Karpas-422 (cell line): Measurements from ENCODE around the gene ZNF384. TPM values are rescaled to one million over a fixed set of nuclear protein-coding genes. Genes with fewer than 3 reads are reported as not detected.

Experiments used
- DNase-seq: peaks from one replicate; pipeline ENCODE4 v3.0.0-alpha.2; 2015
- H2AFZ ChIP-seq: fragments of 200-600 bp; sonication (generic); 2 replicates; pipeline ENCODE4 v1.6.1; 2014; ENCODE audit warnings: antibody characterized with exemption, low read length, mixed read lengths
- H3K27ac ChIP-seq: fragments of 200-600 bp; sonication (generic); 2 replicates; pipeline ENCODE4 v1.5.1; 2014; ENCODE audit warnings: mild to moderate bottlenecking, low read length, moderate library complexity
- H3K27me3 ChIP-seq: fragments of 200-600 bp; sonication (generic); 2 replicates; pipeline ENCODE4 v1.6.1; 2014; ENCODE audit warnings: low read length, mixed read lengths
- H3K36me3 ChIP-seq: fragments of 200-600 bp; sonication (generic); 2 replicates; pipeline ENCODE4 v1.6.1; 2014; ENCODE audit warnings: low read length, mixed read lengths; ENCODE audit not compliant: insufficient read depth
- H3K4me1 ChIP-seq: fragments of 200-600 bp; sonication (generic); 2 replicates; pipeline ENCODE4 v1.6.1; 2014; ENCODE audit warnings: mild to moderate bottlenecking, low read length, mixed read lengths
- H3K4me2 ChIP-seq: fragments of 200-600 bp; sonication (generic); 2 replicates; pipeline ENCODE4 v1.6.1; 2014; ENCODE audit warnings: low read length, low read depth, mild to moderate bottlenecking; ENCODE audit not compliant: poor library complexity, severe bottlenecking
- H3K4me3 ChIP-seq: fragments of 200-600 bp; sonication (generic); 2 replicates; pipeline ENCODE4 v1.5.1; 2014; ENCODE audit warnings: mild to moderate bottlenecking, antibody characterized with exemption, low read length, mixed read lengths
- H3K79me2 ChIP-seq: fragments of 200-600 bp; sonication (generic); 2 replicates; pipeline ENCODE4 v1.6.1; 2014; ENCODE audit warnings: mild to moderate bottlenecking, low read length, mixed read lengths
- H3K9ac ChIP-seq: fragments of 200-600 bp; sonication (generic); 2 replicates; pipeline ENCODE4 v1.6.0; 2014; ENCODE audit warnings: low read length
- H3K9me2 ChIP-seq: fragments of 200-600 bp; sonication (generic), shearing (Covaris generic); replicated peaks from 2 replicates; pipeline ENCODE4 v1.6.0; 2014; ENCODE audit warnings: mild to moderate bottlenecking, low read length, moderate library complexity; ENCODE audit not compliant: insufficient read depth
- H3K9me3 ChIP-seq: fragments of 300-700, 200-600 bp; sonication (generic); 2 replicates; pipeline ENCODE4 v1.6.1; 2014; ENCODE audit warnings: low read length, mixed read lengths
- H4K20me1 ChIP-seq: fragments of 200-600 bp; sonication (generic); 2 replicates; pipeline ENCODE4 v1.6.1; 2014; ENCODE audit warnings: mild to moderate bottlenecking, antibody characterized with exemption, low read length, low read depth; ENCODE audit not compliant: insufficient read depth
- total RNA-seq: library from RNA; depleted of rRNA; stranded (reverse); fragments of >200 nt; shearing (Covaris generic); gene quantifications from 2 replicates; pipeline ENCODE4 v1.2.3, GENCODE V29; 2014; ENCODE audit warnings: low replicate concordance

The ZNF384 gene
- total RNA-seq, 1 experiment from 2014 or later = 35.5 TPM

DNA sequence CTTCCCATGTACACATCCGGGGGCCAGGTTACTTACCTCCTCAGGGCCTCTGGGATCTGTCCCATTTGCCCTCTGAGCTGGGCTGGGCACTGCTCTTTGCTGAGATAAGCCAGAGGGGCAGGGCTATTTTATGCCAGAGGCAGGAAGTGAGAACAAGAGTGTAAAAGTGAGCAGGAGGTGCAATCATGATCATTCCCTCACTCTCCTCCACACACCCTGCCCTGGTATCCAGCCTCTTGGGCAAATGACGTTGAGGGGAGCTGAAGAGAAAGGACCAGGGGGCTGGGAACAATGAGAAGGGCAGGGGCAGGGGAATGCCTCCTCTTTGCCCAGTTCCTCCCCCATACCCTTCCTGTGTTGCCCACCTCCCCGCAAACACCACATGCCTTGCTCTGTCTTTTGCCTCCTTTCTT, 57.6 kb downstream of the ZNF384 start:
- H3K9ac ChIP-seq = peak overlapping the region; percentile 80
- H3K27me3 ChIP-seq = no peaks in the 10 kb centered on the region
- peak overlapping the region; percentile 8; the same call in 1 of the 2 replicates for H2AFZ ChIP-seq
- no peaks in the 10 kb centered on the region for H3K9me3 ChIP-seq
- no peaks in the 10 kb centered on the region for H3K9me2 ChIP-seq
- peak overlapping the region; percentile 85 for H3K27ac ChIP-seq
- peaks cover 69% of the 10 kb centered on the region for H3K4me1 ChIP-seq
- peaks cover 23% of the 10 kb centered on the region for H3K79me2 ChIP-seq
- peak overlapping the region; percentile 70 for H3K4me3 ChIP-seq
- peak overlapping the region; percentile 86 for H3K4me2 ChIP-seq
- peak; percentile 78 for DNase-seq
- no peaks in the 10 kb centered on the region for H4K20me1 ChIP-seq
- H3K36me3 ChIP-seq = no peaks in the 10 kb centered on the region

DNA sequence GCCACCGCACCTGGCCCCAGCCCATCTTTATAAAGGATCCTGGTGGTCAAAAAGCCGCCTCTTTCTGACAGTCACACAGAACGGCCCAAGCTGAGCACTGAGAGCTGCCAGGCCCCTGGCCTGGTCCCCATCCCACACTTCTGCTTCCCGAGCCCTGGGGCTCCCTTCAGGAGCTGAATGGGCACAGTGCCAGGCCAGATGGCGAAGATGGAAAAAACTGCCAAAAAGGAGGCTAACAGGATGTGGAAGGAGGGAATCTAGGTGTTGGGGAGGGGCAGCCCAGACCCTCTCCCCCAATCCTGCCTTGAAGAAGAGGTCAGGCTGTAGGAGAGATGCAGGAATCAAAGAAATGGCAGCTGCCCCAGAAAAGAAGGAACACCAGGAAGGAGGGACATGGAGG, 58.4 kb downstream of the ZNF384 start:
- peak overlapping the region; percentile 86 for H3K4me2 ChIP-seq
- peak overlapping the region; percentile 85 for H3K27ac ChIP-seq
- no peaks in the 10 kb centered on the region for H4K20me1 ChIP-seq
- peak overlapping the region; percentile 70 for H3K4me3 ChIP-seq
- peak overlapping the region; percentile 8; the same call in 1 of the 2 replicates for H2AFZ ChIP-seq
- no peak for DNase-seq
- H3K79me2 ChIP-seq = peaks cover 27% of the 10 kb centered on the region
- H3K27me3 ChIP-seq = no peaks in the 10 kb centered on the region
- no peaks in the 10 kb centered on the region for H3K9me3 ChIP-seq
- peaks cover 64% of the 10 kb centered on the region for H3K4me1 ChIP-seq
- no peaks in the 10 kb centered on the region for H3K36me3 ChIP-seq
- H3K9ac ChIP-seq = peak overlapping the region; percentile 80
- no peaks in the 10 kb centered on the region for H3K9me2 ChIP-seq

DNA sequence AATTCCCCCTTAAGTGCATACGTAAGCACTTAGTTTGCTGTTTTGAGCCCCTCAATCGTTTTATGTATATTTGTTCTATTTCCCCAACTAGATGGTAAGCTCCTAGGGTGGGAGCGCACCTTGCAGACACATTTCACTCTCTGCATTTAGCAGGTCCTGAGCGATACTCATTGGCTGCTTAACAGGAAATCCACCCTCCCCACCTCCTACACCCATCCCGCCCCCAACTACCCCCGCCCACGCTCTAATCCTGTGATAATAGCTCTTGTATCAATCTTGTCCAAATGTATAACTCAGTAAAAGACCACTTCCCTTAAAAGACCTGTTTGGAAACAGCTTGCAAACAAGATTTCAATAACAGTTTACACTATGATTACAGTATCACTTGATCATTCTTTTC, 61.6 kb downstream of the ZNF384 start:
- H3K9me2 ChIP-seq = no peaks in the 10 kb centered on the region
- peak overlapping the region; percentile 64 for H3K9ac ChIP-seq
- peaks cover 44% of the 10 kb centered on the region for H3K4me1 ChIP-seq
- H3K27ac ChIP-seq = peak overlapping the region; percentile 65
- H3K4me3 ChIP-seq = peak overlapping the region; percentile 67
- H2AFZ ChIP-seq = no peak overlapping the region
- peaks cover 32% of the 10 kb centered on the region for H3K79me2 ChIP-seq
- no peaks in the 10 kb centered on the region for H3K36me3 ChIP-seq
- no peaks in the 10 kb centered on the region for H3K27me3 ChIP-seq
- no peaks in the 10 kb centered on the region for H4K20me1 ChIP-seq
- peak overlapping the region; percentile 88 for H3K4me2 ChIP-seq
- peak; percentile 90 for DNase-seq
- H3K9me3 ChIP-seq = no peaks in the 10 kb centered on the region

GRCh38 chr12:6626654-6627283, 62.4 kb downstream of the ZNF384 start:
- H4K20me1 ChIP-seq = no peaks in the 10 kb centered on the region
- peak overlapping the region; percentile 88 for H3K4me2 ChIP-seq
- H2AFZ ChIP-seq = no peak overlapping the region
- H3K79me2 ChIP-seq = peaks cover 32% of the 10 kb centered on the region
- H3K9ac ChIP-seq = peak overlapping the region; percentile 64
- DNase-seq = peak; percentile 30
- H3K27ac ChIP-seq = peak overlapping the region; percentile 39
- no peaks in the 10 kb centered on the region for H3K36me3 ChIP-seq
- H3K9me3 ChIP-seq = no peaks in the 10 kb centered on the region
- no peaks in the 10 kb centered on the region for H3K27me3 ChIP-seq
- H3K4me3 ChIP-seq = peak overlapping the region; percentile 67
- H3K9me2 ChIP-seq = no peaks in the 10 kb centered on the region
- peaks cover 35% of the 10 kb centered on the region for H3K4me1 ChIP-seq

GRCh38 chr12:6620885-6621274, 68.3 kb downstream of the ZNF384 start:
- Histone ChIP-seq H3K27ac (no peak overlapping the region), H3K27me3 (no peaks in the 10 kb centered on the region), H3K9ac (no peak overlapping the region), H3K4me1 (no peaks in the 10 kb centered on the region; the same call in 1 of the 2 replicates), H3K9me3 (no peaks in the 10 kb centered on the region), H3K4me2 (no peak overlapping the region), H3K79me2 (peaks cover 5% of the 10 kb centered on the region; the same call in 1 of the 2 replicates), H3K4me3 (no peak overlapping the region), H3K36me3 (no peaks in the 10 kb centered on the region), H3K9me2 (no peaks in the 10 kb centered on the region), H4K20me1 (no peaks in the 10 kb centered on the region), H2AFZ (no peak overlapping the region)
- DNase-seq = no peak

DNA sequence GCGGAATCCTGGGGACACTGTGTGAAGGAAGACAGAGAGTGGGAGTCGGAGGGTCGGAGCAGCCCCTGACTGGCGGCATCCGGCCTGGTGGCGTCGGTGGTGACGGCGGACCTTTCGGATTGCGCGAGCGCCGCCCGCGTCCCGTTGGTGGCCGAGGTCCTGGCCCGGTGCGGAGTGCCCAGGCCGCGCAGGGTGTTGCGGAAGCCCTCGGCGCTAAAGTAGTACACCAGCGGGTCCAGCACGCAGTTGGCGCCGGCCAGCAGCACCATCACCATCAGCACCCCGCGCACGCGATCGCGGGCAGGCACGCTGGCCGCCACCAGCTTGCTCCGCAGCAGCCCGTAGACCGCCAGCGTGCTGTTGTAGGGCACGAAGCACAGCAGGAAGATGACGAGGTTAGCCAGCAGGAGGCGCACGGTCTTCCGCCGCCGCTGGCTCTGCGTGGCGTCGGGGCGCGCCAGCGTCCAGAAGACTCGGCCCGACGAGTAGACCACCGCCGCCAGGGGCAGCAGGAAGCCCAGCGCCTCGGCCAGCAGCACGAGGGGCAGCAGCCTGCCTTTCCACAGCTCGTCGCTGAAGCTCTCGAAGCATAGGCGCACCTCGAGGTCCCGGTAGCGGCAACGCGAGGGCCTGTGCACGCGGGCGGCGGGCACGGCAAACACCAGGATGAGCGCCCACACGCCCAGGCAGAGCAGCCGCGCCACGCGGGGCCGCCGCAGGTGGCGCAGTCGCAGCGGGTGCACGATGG, 68.9 kb downstream of the ZNF384 start:
- no peaks in the 10 kb centered on the region for H3K36me3 ChIP-seq
- no peaks in the 10 kb centered on the region for H4K20me1 ChIP-seq
- no peak overlapping the region for H3K9ac ChIP-seq
- no peak overlapping the region for H2AFZ ChIP-seq
- H3K79me2 ChIP-seq = peaks cover 5% of the 10 kb centered on the region; the same call in 1 of the 2 replicates
- no peaks in the 10 kb centered on the region for H3K9me3 ChIP-seq
- no peak overlapping the region for H3K4me2 ChIP-seq
- no peaks in the 10 kb centered on the region; the same call in 1 of the 2 replicates for H3K4me1 ChIP-seq
- H3K9me2 ChIP-seq = no peaks in the 10 kb centered on the region
- H3K4me3 ChIP-seq = no peak overlapping the region
- H3K27me3 ChIP-seq = no peaks in the 10 kb centered on the region
- no peak for DNase-seq
- H3K27ac ChIP-seq = no peak overlapping the region

DNA sequence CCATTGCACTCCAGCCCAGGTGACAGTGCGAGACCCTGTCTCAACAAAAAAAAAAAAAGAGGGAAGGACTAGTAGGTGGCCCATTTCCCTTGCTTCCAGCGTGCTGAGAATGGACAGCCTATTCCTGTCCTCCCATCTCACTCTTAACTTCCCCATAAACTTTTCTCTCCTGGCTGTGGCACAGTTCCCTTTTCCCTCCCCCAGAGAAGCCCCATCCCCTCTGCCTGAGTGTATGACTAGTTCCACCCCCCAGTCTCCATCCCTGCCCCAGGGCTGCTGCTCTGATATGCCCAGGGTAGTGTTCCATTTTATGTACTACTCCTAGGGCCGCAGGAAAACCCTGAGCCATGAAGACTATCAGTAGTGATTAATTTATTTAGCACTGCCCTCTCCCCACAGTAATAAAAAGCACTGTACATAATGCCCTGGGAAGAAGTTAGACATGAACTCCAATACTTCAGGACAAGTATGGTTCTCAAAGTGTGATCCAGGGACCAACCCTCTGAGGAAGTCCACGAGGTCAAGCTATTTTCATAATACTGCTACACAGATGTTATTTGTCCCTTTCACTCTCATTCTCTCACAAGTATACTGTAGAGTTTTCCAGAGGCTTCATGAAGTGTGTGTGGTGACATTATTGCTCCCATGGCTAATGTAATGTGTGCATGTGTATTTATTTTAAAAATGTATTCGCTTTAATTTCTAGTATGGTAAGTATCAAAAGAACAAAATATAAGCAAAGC, 70.5 kb downstream of the ZNF384 start:
- Histone ChIP-seq H3K27me3 (no peaks in the 10 kb centered on the region), H3K9me2 (no peaks in the 10 kb centered on the region), H3K9me3 (no peaks in the 10 kb centered on the region), H3K9ac (no peak overlapping the region), H4K20me1 (no peaks in the 10 kb centered on the region), H3K4me3 (no peak overlapping the region), H3K27ac (no peak overlapping the region), H3K36me3 (no peaks in the 10 kb centered on the region), H2AFZ (no peak overlapping the region), H3K4me1 (peaks cover 6% of the 10 kb centered on the region), H3K4me2 (no peak overlapping the region), H3K79me2 (no peaks in the 10 kb centered on the region)
- DNase-seq = no peak
